GM12878 (cell line): ENCODE data around the gene MORN4.

Experiments used
- ATF3 ChIP-seq: IDR thresholded peaks from 2 replicates; pipeline ENCODE4 v1.6.1; 2011; ENCODE audit warnings: low read depth, mild to moderate bottlenecking, low read length, moderate library complexity, borderline replicate concordance; ENCODE audit errors: extremely low read depth
- CTCF ChIP-seq, 3 experiments: IDR thresholded peaks in 2 of 3; conservative IDR thresholded peaks in 1 of 3; 2 replicates each; pipeline ENCODE4 v1.5.1; 2011; ENCODE audit warnings: low read depth in 3 of 3, low read length in 3 of 3, mild to moderate bottlenecking in 3 of 3, control low read depth in 2 of 3, moderate library complexity in 2 of 3, inconsistent platforms in 1 of 3, mixed read lengths in 1 of 3; ENCODE audit not compliant: control insufficient read depth in 2 of 3, insufficient read depth in 1 of 3; ENCODE audit errors: extremely low read depth in 1 of 3
- ETV6 ChIP-seq, 2 experiments: fragments of 450-650 bp in 1 of 2; IDR thresholded peaks in 1 of 2; conservative IDR thresholded peaks in 1 of 2; 2 replicates each; pipeline ENCODE4 v1.6.1; 2014; ENCODE audit warnings: antibody characterized with exemption in 1 of 2, borderline replicate concordance in 1 of 2, low read depth in 1 of 2, mild to moderate bottlenecking in 1 of 2, moderate library complexity in 1 of 2
- PBX3 ChIP-seq: IDR thresholded peaks from 2 replicates; pipeline ENCODE4 v1.6.1; 2011; ENCODE audit warnings: mild to moderate bottlenecking, low read depth, low read length, moderate library complexity; ENCODE audit not compliant: insufficient replicate concordance
- POLR2AphosphoS2 ChIP-seq: IDR thresholded peaks from 2 replicates; pipeline ENCODE4 v1.6.1; 2011; ENCODE audit warnings: low read depth, mild to moderate bottlenecking, low read length, improper control_type of control experiment, moderate library complexity
- POLR2AphosphoS5 ChIP-seq: IDR thresholded peaks from 2 replicates; pipeline ENCODE4 v1.6.1; 2011; ENCODE audit warnings: mild to moderate bottlenecking, low read length, inconsistent platforms
- SMAD5 ChIP-seq: IDR thresholded peaks from 2 replicates; pipeline ENCODE4 v1.6.1; 2016; ENCODE audit warnings: antibody characterized with exemption, low read depth
- SP1 ChIP-seq: IDR thresholded peaks from one replicate; pipeline ENCODE4 v1.6.1; 2011; ENCODE audit warnings: low read depth, low read length
- TARDBP ChIP-seq: IDR thresholded peaks from 2 replicates; pipeline ENCODE4 v1.6.1; 2016; ENCODE audit warnings: borderline replicate concordance
- ZNF687 ChIP-seq: fragments of 450-650 bp; IDR thresholded peaks from 2 replicates; pipeline ENCODE4 v1.6.1; 2017; ENCODE audit warnings: mild to moderate bottlenecking, moderate library complexity

GRCh38 chr10:97669571-97669970 lies 36.3 kb upstream of the MORN4 start:
- TF ChIP-seq ETV6 (conservative IDR thresholded peaks at IDR 0.05 in 1 of 2, IDR thresholded peaks at IDR 0.05 in 1 of 2; ENCODE audit: borderline replicate concordance in 1 of 2, low read depth in 1 of 2) (no peak), SP1 (no peak), POLR2AphosphoS5 (no peak), POLR2AphosphoS2 (no peak), PBX3 (no peak), CTCF (IDR thresholded peaks at IDR 0.05 in 2 of 3, conservative IDR thresholded peaks at IDR 0.05 in 1 of 3; ENCODE audit: control insufficient read depth in 2 of 3, extremely low read depth in 1 of 3, insufficient read depth in 1 of 3, low read depth in 3 of 3, low read length in 3 of 3) (no peak), TARDBP (no peak), SMAD5 (no peak), ZNF687 (no peak), ATF3 (no peak)
